GM12878 (cell line): ENCODE results near the gene GRIFIN. TPM values are rescaled to one million over a fixed set of nuclear protein-coding genes. Genes with fewer than 3 reads are reported as not detected.

Source experiments
- ATAC-seq: fragments of 200-7000 bp; cut with Tn5 transposase; 3 replicates; pipeline ENCODE4 v1.9.1; 2020; ENCODE audit warnings: mild to moderate bottlenecking, moderate library complexity
- BruUV-seq: library from RNA; stranded (reverse); fragments of 400-500 nt; replicated peaks from 2 replicates; lab custom pipeline; 2021; lab: Mats Ljungman, UMichigan
- CTCF ChIA-PET: fragments of 300-600 bp; sonication (Branson Sonifier 250); formaldehyde crosslinking; extraction: SDS; loops from one replicate; lab custom pipeline; 2021; ENCODE audit warnings: inconsistent platforms; lab: Yijun Ruan, JAX
- POLR2A ChIA-PET: fragments of 350-600 bp; formaldehyde crosslinking; extraction: SDS; loops from one replicate; lab custom pipeline; 2021; ENCODE audit warnings: inconsistent platforms; lab: Charles Lee
- RAD21 ChIA-PET: fragments of 300-600 bp; sonication (Branson Sonifier 250); formaldehyde crosslinking; loops from one replicate; lab custom pipeline; 2023; ENCODE audit warnings: antibody characterized with exemption; ENCODE audit not compliant: unreplicated experiment; lab: Charles Lee
- SMC1A ChIA-PET: fragments of 300-600 bp; sonication (Branson Sonifier 250); formaldehyde crosslinking; loops from one replicate; lab custom pipeline; 2023; ENCODE audit not compliant: unreplicated experiment, uncharacterized antibody; lab: Charles Lee
- DNase-seq: peaks from one replicate; pipeline ENCODE4 v3.0.0-alpha.2; 2011; ENCODE audit warnings: low read depth, low spot score
- FAIRE-seq: peaks from 3 replicates; lab custom pipeline; 2011; peaks lifted over from hg19 to GRCh38; lab: Jason Lieb, UNC
- H2AFZ ChIP-seq: 2 replicates; pipeline ENCODE4 v1.6.0; 2011; ENCODE audit warnings: low read depth, low read length, control low read depth; ENCODE audit not compliant: control insufficient read depth
- H3K27ac ChIP-seq: 2 replicates; pipeline ENCODE4 v1.5.1; 2011; ENCODE audit warnings: control low read depth; ENCODE audit not compliant: control insufficient read depth, insufficient read depth
- H3K27me3 ChIP-seq, 2 experiments: replicated peaks in 1 of 2; 2 replicates each; pipeline versions ENCODE4 v1.6.0 to v1.6.1; 2011; ENCODE audit warnings: low read length in 1 of 2; ENCODE audit not compliant: control insufficient read depth in 2 of 2, insufficient read depth in 2 of 2
- H3K36me3 ChIP-seq, 2 experiments: 2 replicates each; pipeline ENCODE4 v1.5.1; 2011; ENCODE audit warnings: low read length in 1 of 2; ENCODE audit not compliant: control insufficient read depth in 2 of 2, insufficient read depth in 2 of 2
- H3K4me1 ChIP-seq: 2 replicates; pipeline ENCODE4 v1.6.1; 2011; ENCODE audit warnings: mild to moderate bottlenecking, low read length, moderate library complexity, mixed read lengths; ENCODE audit not compliant: control insufficient read depth, insufficient read depth
- H3K4me2 ChIP-seq: 2 replicates; pipeline ENCODE4 v1.6.0; 2011; ENCODE audit warnings: control low read depth; ENCODE audit not compliant: control insufficient read depth, insufficient read depth
- H3K4me3 ChIP-seq: fragments of 200-600 bp; sonication (generic); 2 replicates; pipeline ENCODE4 v1.5.1; 2016
- H3K79me2 ChIP-seq: 2 replicates; pipeline ENCODE4 v1.6.0; 2011; ENCODE audit warnings: low read length; ENCODE audit not compliant: control insufficient read depth, insufficient read depth
- H3K9ac ChIP-seq: 2 replicates; pipeline ENCODE4 v1.8.0; 2011; ENCODE audit warnings: low read length, control low read depth, mixed read lengths; ENCODE audit not compliant: control insufficient read depth, insufficient read depth
- H3K9me3 ChIP-seq: replicated peaks from 3 replicates; pipeline ENCODE4 v1.5.1; 2011; ENCODE audit warnings: mild to moderate bottlenecking, low read length; ENCODE audit not compliant: control insufficient read depth, insufficient read depth
- H4K20me1 ChIP-seq: 2 replicates; pipeline ENCODE4 v1.6.0; 2011; ENCODE audit not compliant: control insufficient read depth, insufficient read depth
- BCLAF1 ChIP-seq: fragments of 450-650 bp; IDR thresholded peaks from 2 replicates; pipeline ENCODE4 v1.6.1; 2017; ENCODE audit warnings: antibody characterized with exemption, mild to moderate bottlenecking, moderate library complexity
- CBX3 ChIP-seq: fragments of 200-600 bp; sonication (generic); IDR thresholded peaks from 2 replicates; pipeline ENCODE4 v1.6.1; 2016; ENCODE audit warnings: low read depth, borderline replicate concordance
- FOXK2 ChIP-seq: fragments of 450-650 bp; IDR thresholded peaks from 2 replicates; pipeline ENCODE4 v1.6.1; 2017; ENCODE audit warnings: mild to moderate bottlenecking, moderate library complexity
- JUND ChIP-seq: IDR thresholded peaks from 2 replicates; pipeline ENCODE4 v1.6.1; 2012; ENCODE audit warnings: low read depth, mild to moderate bottlenecking, low read length, improper control_type of control experiment, moderate library complexity
- MAX ChIP-seq: IDR thresholded peaks from 2 replicates; pipeline ENCODE4 v1.6.1; 2012; ENCODE audit warnings: low read depth, low read length, improper control_type of control experiment
- MEF2A ChIP-seq: IDR thresholded peaks from 2 replicates; pipeline ENCODE4 v1.6.1; 2011; ENCODE audit warnings: low read depth, mild to moderate bottlenecking, low read length, moderate library complexity; ENCODE audit not compliant: insufficient read depth
- NFXL1 ChIP-seq: fragments of 450-650 bp; IDR thresholded peaks from 2 replicates; pipeline ENCODE4 v1.6.1; 2017; ENCODE audit warnings: antibody characterized with exemption, mild to moderate bottlenecking, borderline replicate concordance
- POU2F2 ChIP-seq: IDR thresholded peaks from 3 replicates; pipeline ENCODE4 v1.6.1; 2011; ENCODE audit warnings: low read depth, mild to moderate bottlenecking, low read length, borderline replicate concordance
- TCF3 ChIP-seq: IDR thresholded peaks from 2 replicates; pipeline ENCODE4 v1.6.1; 2012; ENCODE audit warnings: low read depth, mild to moderate bottlenecking, low read length, borderline replicate concordance; ENCODE audit not compliant: insufficient read depth
- ZNF24 ChIP-seq: fragments of 450-650 bp; IDR thresholded peaks from 2 replicates; pipeline ENCODE4 v1.6.1; 2017; ENCODE audit warnings: antibody characterized with exemption, mild to moderate bottlenecking
- ZNF622 ChIP-seq: fragments of 450-650 bp; IDR thresholded peaks from 2 replicates; pipeline ENCODE4 v1.6.1; 2017; ENCODE audit warnings: mild to moderate bottlenecking, inconsistent platforms
- WGBS: methylation state at CpG from one replicate; pipeline ENCODE4 v1.1.6; 2016; ENCODE audit warnings: low lambda C conversion rate; ENCODE audit not compliant: insufficient replicate concordance, insufficient coverage; ENCODE audit errors: missing lambda C conversion rate; 5-methylcytosine and 5-hydroxymethylcytosine counted together
- in situ Hi-C: fragments of 300-500 bp; cut with MboI; formaldehyde crosslinking; loops from 9 replicates; pipeline ENCODE4 v1.14.3; 2018; ENCODE audit warnings: mixed read lengths
- intact Hi-C: fragments of 100-400 bp; cut with micrococcal nuclease; formaldehyde crosslinking; loops from one replicate; pipeline ENCODE4 v1.14.2; 2022; ENCODE audit not compliant: unreplicated experiment
- polyA plus RNA-seq, 11 experiments: library from polyadenylated mRNA; depleted of rRNA in 4 of 11; unstranded in 6 of 11; stranded (reverse) in 5 of 11; fragments of >200 nt; fragmentation: Nextera tagmentation in 4 of 11; fragmentation: Illumina TruSeq in 1 of 11; extraction: Ambion mirVana in 4 of 11; extraction: Trizol in 1 of 11; gene quantifications; 1 replicate in 1 of 11; 2 replicates in 10 of 11; pipeline versions ENCODE4 v1.2.1 to v1.2.3, GENCODE V29; 2011 to 2016; ENCODE audit warnings: inconsistent platforms in 2 of 11, missing spikeins in 2 of 11, low read depth in 1 of 11
- total RNA-seq, 4 experiments: library from RNA; depleted of rRNA in 3 of 4; stranded (reverse); fragments of >200 nt in 3 of 4; fragmentation: Illumina TruSeq in 1 of 4; extraction: Trizol in 1 of 4; gene quantifications; 2 replicates each; pipeline versions ENCODE4 v1.2.1 to v1.2.3, GENCODE V29; 2013 to 2021
- TF ChIP-seq, protein P1 (sequence below): fragments of 450-650 bp; IDR thresholded peaks from 2 replicates; pipeline ENCODE4 v1.6.1; 2018; ENCODE audit warnings: borderline replicate concordance, mild to moderate bottlenecking; ENCODE audit not compliant: partially characterized antibody

The GRIFIN gene
- total and polyA plus RNA-seq, 10 of the 15 experiments (the other 5 are each of a cell fraction or from before 2014, with no cell fraction given) = not detected

DNA sequence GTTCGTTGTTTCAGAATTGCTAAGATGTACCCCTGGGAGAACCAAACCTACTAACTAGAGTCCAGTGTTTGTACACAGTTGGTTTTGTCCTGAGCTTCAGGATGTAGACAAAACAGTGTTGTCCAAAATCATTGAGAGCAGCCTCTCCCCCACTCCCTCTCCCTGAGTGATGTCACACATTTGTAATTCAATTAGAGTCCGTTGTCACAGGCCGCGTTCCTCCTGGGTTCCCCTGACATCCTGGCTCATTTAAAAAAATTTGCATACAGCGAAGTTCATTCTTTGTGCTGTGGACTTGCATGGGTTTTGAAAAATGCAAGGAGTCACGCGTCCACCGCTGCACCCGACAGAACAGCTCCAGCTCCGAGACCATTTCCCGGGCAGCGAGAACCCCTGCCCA lies 10.3 kb downstream of the GRIFIN start:
- Histone ChIP-seq H3K36me3 (no peaks in the 10 kb centered on the region), H4K20me1 (no peaks in the 10 kb centered on the region), H3K4me2 (no peak overlapping the region), H3K79me2 (no peaks in the 10 kb centered on the region), H3K27ac (no peak overlapping the region), H3K9me3 (no peaks in the 10 kb centered on the region; the same call in 2 of the 3 replicates), H3K4me3 (no peak overlapping the region), H3K4me1 (no peaks in the 10 kb centered on the region), H2AFZ (no peak overlapping the region), H3K9ac (no peak overlapping the region), H3K27me3 (no peaks in the 10 kb centered on the region)
- in situ Hi-C loops (no loop called here), intact Hi-C loops (loop anchor here (5.0 kb wide), 1 partner anchor 101 kb away; no protein-coding TSS in a partner anchor)
- SMC1A ChIA-PET = no interaction called here
- CTCF ChIA-PET = interaction anchor here (0.8 to 6.7 kb wide), 2 partner anchors 15 to 69 kb away, joined by 3 to 114 read pairs; no protein-coding TSS in a partner anchor
- no peak for FAIRE-seq
- BruUV-seq = no TSS peak
- DNase-seq = no peak
- TF ChIP-seq ZNF622 = no peak
- no peak for TF ChIP-seq BCLAF1
- no peak for TF ChIP-seq NFXL1
- TF ChIP-seq FOXK2 = no peak
- TF ChIP-seq MAX = no peak
- TF ChIP-seq POU2F2 = no peak
- no peak for TF ChIP-seq MEF2A
- no peak for TF ChIP-seq JUND
- TF ChIP-seq ZNF24 = no peak
- TF ChIP-seq CBX3 = no peak
- no peak for TF ChIP-seq TCF3
- TF ChIP-seq, protein P1, sequence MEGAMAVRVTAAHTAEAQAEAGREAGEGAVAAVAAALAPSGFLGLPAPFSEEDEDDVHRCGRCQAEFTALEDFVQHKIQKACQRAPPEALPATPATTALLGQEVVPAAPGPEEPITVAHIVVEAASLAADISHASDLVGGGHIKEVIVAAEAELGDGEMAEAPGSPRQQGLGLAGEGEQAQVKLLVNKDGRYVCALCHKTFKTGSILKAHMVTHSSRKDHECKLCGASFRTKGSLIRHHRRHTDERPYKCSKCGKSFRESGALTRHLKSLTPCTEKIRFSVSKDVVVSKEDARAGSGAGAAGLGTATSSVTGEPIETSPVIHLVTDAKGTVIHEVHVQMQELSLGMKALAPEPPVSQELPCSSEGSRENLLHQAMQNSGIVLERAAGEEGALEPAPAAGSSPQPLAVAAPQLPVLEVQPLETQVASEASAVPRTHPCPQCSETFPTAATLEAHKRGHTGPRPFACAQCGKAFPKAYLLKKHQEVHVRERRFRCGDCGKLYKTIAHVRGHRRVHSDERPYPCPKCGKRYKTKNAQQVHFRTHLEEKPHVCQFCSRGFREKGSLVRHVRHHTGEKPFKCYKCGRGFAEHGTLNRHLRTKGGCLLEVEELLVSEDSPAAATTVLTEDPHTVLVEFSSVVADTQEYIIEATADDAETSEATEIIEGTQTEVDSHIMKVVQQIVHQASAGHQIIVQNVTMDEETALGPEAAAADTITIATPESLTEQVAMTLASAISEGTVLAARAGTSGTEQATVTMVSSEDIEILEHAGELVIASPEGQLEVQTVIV = no peak
- POLR2A ChIA-PET = no interaction called here
- no peak for ATAC-seq
- RAD21 ChIA-PET = no interaction called here
- WGBS = 66% methylated on average over 12 of the region's 12 CpGs
